Caki2 (cell line): Measurements from ENCODE around the gene LRPPRC. TPM values are rescaled to one million over a fixed set of nuclear protein-coding genes. Genes with fewer than 3 reads are reported as not detected.

Source experiments
- DNase-seq: peaks from one replicate; pipeline ENCODE4 v3.0.0-alpha.2; 2015; ENCODE audit warnings: low read depth
- in situ Hi-C: cut with HindIII; loops from 2 replicates; pipeline ENCODE4 v1.10.0; 2016; ENCODE audit warnings: low sequenced_read_pairs, low pct_unique_long_range_greater_than_20kb, mixed read lengths
- total RNA-seq: library from RNA; depleted of rRNA; stranded (reverse); fragments of >200 nt; shearing (Covaris generic); gene quantifications from 2 replicates; pipeline ENCODE4 v1.2.3, GENCODE V29; 2014; ENCODE audit warnings: low replicate concordance; rRNA removed

Gene LRPPRC
- total RNA-seq, 1 experiment from 2014 or later: 60.9 TPM

GRCh38 chr2:43845181-43845580 is 150.6 kb downstream of the LRPPRC start:
- in situ Hi-C loops: no loop called here
- DNase-seq: no peak

- in situ Hi-C loops: no loop called here
- DNase-seq: no peak
These were observed 152.9 kb downstream of the LRPPRC start for GRCh38 chr2:43842866-43843226.

- in situ Hi-C loops: no loop called here
- no peak for DNase-seq
These were observed 153.6 kb downstream of the LRPPRC start for GRCh38 chr2:43841949-43842865.

- in situ Hi-C loops: no loop called here
- no peak for DNase-seq
These were observed 154.8 kb downstream of the LRPPRC start for GRCh38 chr2:43840965-43841364.

GRCh38 chr2:43839776-43840564 is 155.8 kb downstream of the LRPPRC start:
- in situ Hi-C loops: no loop called here
- no peak for DNase-seq

- no peak for DNase-seq
- in situ Hi-C loops: no loop called here
These were observed 157.1 kb downstream of the LRPPRC start, which contains the start of the genes ABCG5 and ABCG8 for GRCh38 chr2:43838560-43839267. TSS of gene ABCG5 (minus strand) at chr2:43838839. CDS start at chr2:43838679, 160 bp downstream. TSS of gene ABCG8 (plus strand) at chr2:43838971. CDS start at chr2:43839054, 83 bp downstream.

- in situ Hi-C loops: no loop called here
These were observed 157.8 kb downstream of the LRPPRC start for GRCh38 chr2:43837831-43838559.

GRCh38 chr2:43837033-43837432 is 158.8 kb downstream of the LRPPRC start:
- no peak for DNase-seq
- in situ Hi-C loops: no loop called here

More at GRCh38 chr2:43837831-43838559, 157.8 kb downstream of the LRPPRC start:
- DNase-seq: no peak

Other genes starting within 250 kb of the LRPPRC start
- gene DYNC2LI1, start 221.9 kb downstream of the LRPPRC start, total RNA-seq: 63.0 and 64.6 TPM in 2 replicates
- 0.14 TPM in 1 of 2 replicates, not detected in the other for gene ABCG5, start 157.2 kb downstream of the LRPPRC start, total RNA-seq
- gene ABCG8, start 157.0 kb downstream of the LRPPRC start, total RNA-seq: not detected in 2 replicates
- 22.5 and 35.2 TPM in 2 replicates for gene PPM1B, start 172.9 kb upstream of the LRPPRC start, total RNA-seq